DOHH2 (cell line): ENCODE data around the gene ABCB11.

Experiments used
- H3F3A ChIP-seq: fragments of 200-600 bp; sonication (generic), shearing (Covaris generic); 2 replicates; pipeline ENCODE4 v1.6.0; 2016; ENCODE audit warnings: antibody characterized with exemption, mild to moderate bottlenecking; ENCODE audit not compliant: control insufficient read depth, insufficient read depth
- H3K27ac ChIP-seq: fragments of 200-600 bp; sonication (generic); 2 replicates; pipeline ENCODE4 v1.5.1; 2014; ENCODE audit warnings: low read depth, mild to moderate bottlenecking, low read length, moderate library complexity
- H3K27me3 ChIP-seq: fragments of 200-600 bp; sonication (generic); 2 replicates; pipeline ENCODE4 v1.6.1; 2014; ENCODE audit warnings: mild to moderate bottlenecking, low read length, mixed read lengths; ENCODE audit not compliant: control insufficient read depth
- H3K36me3 ChIP-seq: fragments of 200-600 bp; sonication (generic); 2 replicates; pipeline ENCODE4 v1.6.1; 2014; ENCODE audit warnings: mild to moderate bottlenecking, low read length, moderate library complexity, mixed read lengths; ENCODE audit not compliant: control insufficient read depth
- H3K4me1 ChIP-seq: fragments of 200-600 bp; sonication (generic); 2 replicates; pipeline ENCODE4 v1.6.1; 2014; ENCODE audit warnings: mild to moderate bottlenecking, low read length, mixed read lengths; ENCODE audit not compliant: control insufficient read depth
- H3K4me2 ChIP-seq: fragments of 200-600 bp; sonication (generic); 2 replicates; pipeline ENCODE4 v1.6.0; 2014; ENCODE audit warnings: mild to moderate bottlenecking, low read length, moderate library complexity
- H3K4me3 ChIP-seq: fragments of 200-600 bp; sonication (generic); 2 replicates; pipeline ENCODE4 v1.5.1; 2014; ENCODE audit warnings: mild to moderate bottlenecking, low read length, mixed read lengths
- H3K79me2 ChIP-seq: fragments of 200-600 bp; sonication (generic); 2 replicates; pipeline ENCODE4 v1.6.1; 2014; ENCODE audit warnings: mild to moderate bottlenecking, low read length, mixed read lengths; ENCODE audit not compliant: control insufficient read depth
- H3K9me2 ChIP-seq: fragments of 200-600 bp; sonication (generic); replicated peaks from 2 replicates; pipeline ENCODE4 v1.6.1; 2014; ENCODE audit warnings: mild to moderate bottlenecking, low read length, mixed read lengths; ENCODE audit not compliant: control insufficient read depth
- H3K9me3 ChIP-seq: fragments of 200-600 bp; sonication (generic); 2 replicates; pipeline ENCODE4 v1.6.1; 2014; ENCODE audit warnings: antibody characterized with exemption, low read length, mixed read lengths; ENCODE audit not compliant: control insufficient read depth, insufficient read depth
- H4K20me1 ChIP-seq: fragments of 200-600 bp; sonication (generic); 2 replicates; pipeline ENCODE4 v1.6.0; 2014; ENCODE audit warnings: low read depth, mild to moderate bottlenecking, antibody characterized with exemption, low read length, moderate library complexity; ENCODE audit not compliant: control insufficient read depth, insufficient read depth
- CTCF ChIP-seq: fragments of 200-600 bp; sonication (generic); IDR thresholded peaks from one replicate; pipeline ENCODE4 v1.5.1; 2014; ENCODE audit warnings: antibody characterized with exemption, mild to moderate bottlenecking, low read depth, low read length; ENCODE audit not compliant: poor library complexity, severe bottlenecking
- EZH2phosphoT487 ChIP-seq: fragments of 200-600 bp; sonication (generic); IDR thresholded peaks from 2 replicates; pipeline ENCODE4 v1.6.1; 2017; ENCODE audit warnings: borderline replicate concordance, mild to moderate bottlenecking, antibody characterized with exemption, low read length, moderate library complexity, mixed read lengths

Gene ABCB11

GRCh38 chr2:168907940-168908662, 123.0 kb downstream of the ABCB11 start:
- no peaks in the 10 kb centered on the region for H3K4me1 ChIP-seq
- H3K79me2 ChIP-seq: no peaks in the 10 kb centered on the region
- H3K36me3 ChIP-seq: no peaks in the 10 kb centered on the region
- no peak overlapping the region for H3K4me2 ChIP-seq
- no peaks in the 10 kb centered on the region for H4K20me1 ChIP-seq
- H3K9me2 ChIP-seq: no peaks in the 10 kb centered on the region
- no peak for TF ChIP-seq EZH2phosphoT487
- H3K9me3 ChIP-seq: no peaks in the 10 kb centered on the region
- peaks cover 7% of the 10 kb centered on the region; the same call in 1 of the 2 replicates for H3K27me3 ChIP-seq
- no peak overlapping the region for H3K4me3 ChIP-seq
- no peak overlapping the region for H3K27ac ChIP-seq
- no peaks in the 10 kb centered on the region for H3F3A ChIP-seq

GRCh38 chr2:168904358-168904757, 126.8 kb downstream of the ABCB11 start:
- Histone ChIP-seq H3K9me2 (no peaks in the 10 kb centered on the region), H3K9me3 (no peaks in the 10 kb centered on the region), H3K4me3 (no peak overlapping the region), H3K27ac (no peak overlapping the region), H3K4me2 (no peak overlapping the region), H4K20me1 (no peaks in the 10 kb centered on the region), H3K36me3 (no peaks in the 10 kb centered on the region), H3K4me1 (no peaks in the 10 kb centered on the region), H3K27me3 (peaks cover 7% of the 10 kb centered on the region; the same call in 1 of the 2 replicates), H3K79me2 (no peaks in the 10 kb centered on the region), H3F3A (no peaks in the 10 kb centered on the region)
- TF ChIP-seq EZH2phosphoT487 (no peak), CTCF (no peak)

DNA sequence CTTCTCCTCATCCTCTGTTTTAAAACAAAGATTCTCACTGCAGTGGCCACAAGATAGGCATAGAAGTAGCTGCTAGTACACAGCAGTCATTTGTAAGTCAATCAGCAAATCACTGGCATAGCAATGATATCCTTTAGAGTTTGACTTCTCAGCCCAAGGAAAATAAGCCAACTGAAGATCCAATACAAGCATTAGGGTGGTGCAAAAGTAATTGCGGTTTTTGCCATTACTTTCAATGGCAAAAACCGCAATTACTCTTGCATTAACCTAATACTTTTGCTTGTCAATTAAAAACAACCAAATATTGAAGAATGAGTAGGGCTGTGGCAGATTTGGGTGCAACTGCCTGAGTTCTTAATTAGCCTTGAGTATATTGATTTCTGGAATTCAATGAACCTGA, 127.2 kb downstream of the ABCB11 start:
- Histone ChIP-seq H4K20me1 (no peaks in the 10 kb centered on the region), H3K4me1 (no peaks in the 10 kb centered on the region), H3K9me3 (no peaks in the 10 kb centered on the region), H3K79me2 (no peaks in the 10 kb centered on the region), H3K27ac (no peak overlapping the region), H3K36me3 (no peaks in the 10 kb centered on the region), H3K4me2 (no peak overlapping the region), H3F3A (no peaks in the 10 kb centered on the region), H3K4me3 (no peak overlapping the region), H3K9me2 (no peaks in the 10 kb centered on the region), H3K27me3 (peaks cover 7% of the 10 kb centered on the region; the same call in 1 of the 2 replicates)
- TF ChIP-seq EZH2phosphoT487 (no peak), CTCF (no peak)

GRCh38 chr2:168901003-168901402, 130.1 kb downstream of the ABCB11 start, which contains the start of gene G6PC2:
G6PC2 (plus strand) TSS chr2:168901291; CDS start chr2:168901332, 41 bp downstream.
- Histone ChIP-seq H3K27ac (no peak within 1 kb of the TSS), H3K79me2 (no peaks in the 10 kb centered on the region), H3K4me2 (no peak within 1 kb of the TSS), H3K36me3 (no peaks in the 10 kb centered on the region), H3F3A (no peaks in the 10 kb centered on the region), H3K4me1 (no peaks in the 10 kb centered on the region), H3K4me3 (no peak within 1 kb of the TSS), H3K9me2 (no peaks in the 10 kb centered on the region), H4K20me1 (no peaks in the 10 kb centered on the region), H3K27me3 (0 out of 2 replicates have a peak, but pooled peaks cover 7% of the 10 kb centered on the region), H3K9me3 (no peaks in the 10 kb centered on the region)
- TF ChIP-seq CTCF (no peak), EZH2phosphoT487 (no peak)
